ENCODE results near the gene KCNMA1. TPM values are rescaled to one million over a fixed set of nuclear protein-coding genes. Genes with fewer than 3 reads are reported as not detected.

Gene KCNMA1
- total RNA-seq, 1 donor = 106 TPM

DNA sequence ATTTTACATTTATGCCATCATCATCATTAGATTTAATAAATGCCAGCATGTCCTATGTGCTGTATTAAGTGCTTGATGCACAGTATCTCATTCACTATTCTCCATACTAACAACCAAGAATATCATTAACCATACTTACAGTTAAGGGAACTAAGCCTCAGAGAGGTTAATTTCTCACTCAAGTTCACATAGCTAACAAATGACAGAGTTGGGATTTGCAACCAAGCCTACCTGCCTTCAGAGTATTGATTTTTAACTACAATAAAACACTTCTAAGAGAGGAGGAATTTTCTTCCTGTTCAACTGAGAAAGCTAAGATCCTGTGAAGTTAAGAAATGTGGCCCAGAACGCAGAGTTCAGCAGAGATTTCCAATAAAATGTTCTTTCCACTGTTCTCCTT is 403.0 kb downstream of the KCNMA1 start:
- TF ChIP-seq, protein P1, sequence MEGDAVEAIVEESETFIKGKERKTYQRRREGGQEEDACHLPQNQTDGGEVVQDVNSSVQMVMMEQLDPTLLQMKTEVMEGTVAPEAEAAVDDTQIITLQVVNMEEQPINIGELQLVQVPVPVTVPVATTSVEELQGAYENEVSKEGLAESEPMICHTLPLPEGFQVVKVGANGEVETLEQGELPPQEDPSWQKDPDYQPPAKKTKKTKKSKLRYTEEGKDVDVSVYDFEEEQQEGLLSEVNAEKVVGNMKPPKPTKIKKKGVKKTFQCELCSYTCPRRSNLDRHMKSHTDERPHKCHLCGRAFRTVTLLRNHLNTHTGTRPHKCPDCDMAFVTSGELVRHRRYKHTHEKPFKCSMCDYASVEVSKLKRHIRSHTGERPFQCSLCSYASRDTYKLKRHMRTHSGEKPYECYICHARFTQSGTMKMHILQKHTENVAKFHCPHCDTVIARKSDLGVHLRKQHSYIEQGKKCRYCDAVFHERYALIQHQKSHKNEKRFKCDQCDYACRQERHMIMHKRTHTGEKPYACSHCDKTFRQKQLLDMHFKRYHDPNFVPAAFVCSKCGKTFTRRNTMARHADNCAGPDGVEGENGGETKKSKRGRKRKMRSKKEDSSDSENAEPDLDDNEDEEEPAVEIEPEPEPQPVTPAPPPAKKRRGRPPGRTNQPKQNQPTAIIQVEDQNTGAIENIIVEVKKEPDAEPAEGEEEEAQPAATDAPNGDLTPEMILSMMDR (IDR thresholded peaks at IDR 0.05; ENCODE audit: insufficient read depth, low read length) = no peak
- H3K4me3 ChIP-seq (ENCODE audit: low read depth, low read length) = no peak overlapping the region
- no peak for DNase-seq (ENCODE audit: low read depth)

DNA sequence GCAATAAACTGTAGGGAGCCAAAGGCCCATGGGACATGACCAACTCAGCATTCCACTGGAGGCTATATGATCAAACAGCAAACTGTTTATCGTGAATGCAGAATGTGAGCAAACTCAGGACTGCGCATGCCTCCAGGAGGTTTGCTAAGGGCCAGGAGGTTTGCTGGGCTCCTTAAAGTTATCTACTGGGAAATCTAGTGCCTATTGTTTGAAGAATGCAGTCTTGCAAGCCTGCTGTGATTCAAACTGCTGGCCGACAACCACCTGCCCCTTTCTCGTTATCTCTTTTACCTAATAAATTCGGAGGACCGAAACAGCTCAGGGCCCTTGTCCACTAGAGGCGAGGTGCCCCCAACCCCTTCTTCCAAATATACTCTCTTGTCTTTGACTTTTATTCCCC is 404.1 kb downstream of the KCNMA1 start:
- TF ChIP-seq, protein P1 (IDR thresholded peaks at IDR 0.05; ENCODE audit: insufficient read depth, low read length) = no peak
- no peak overlapping the region for H3K4me3 ChIP-seq (ENCODE audit: low read depth, low read length)
- DNase-seq (ENCODE audit: low read depth) = no peak

DNA sequence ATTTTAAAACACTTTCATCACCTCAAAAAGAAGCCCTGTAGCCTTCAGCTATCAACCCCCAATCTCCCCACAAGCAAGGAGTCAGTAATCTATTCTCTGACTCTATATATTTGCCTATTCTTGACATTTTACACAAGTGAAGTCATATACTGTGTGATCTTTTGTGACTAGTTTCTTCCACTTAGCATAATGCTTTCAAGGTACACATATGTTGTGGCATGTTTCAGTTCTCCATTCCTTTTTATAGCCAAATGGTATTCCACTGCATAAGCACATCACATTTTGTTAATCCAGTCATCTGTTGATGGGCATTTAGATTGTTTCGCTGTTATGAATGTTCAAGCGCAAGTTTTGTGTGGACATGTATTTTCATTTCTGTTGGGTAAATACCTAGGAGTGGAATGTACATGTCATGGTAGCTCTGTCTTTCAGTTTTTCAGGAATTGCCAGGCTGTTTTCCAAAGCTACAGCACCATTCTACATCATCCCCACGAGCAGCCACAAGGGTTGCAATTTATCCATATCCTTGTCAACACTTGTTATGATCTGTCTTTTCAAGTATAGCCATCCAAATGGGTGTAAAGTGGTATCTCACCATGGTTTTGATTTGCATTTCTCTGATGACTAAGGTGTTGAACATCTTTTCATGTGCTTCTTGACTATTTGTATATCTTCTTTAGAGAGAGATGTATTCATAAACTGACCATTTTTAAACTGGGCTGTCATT is 405.6 kb downstream of the KCNMA1 start:
- DNase-seq (ENCODE audit: low read depth) = no peak
- H3K4me3 ChIP-seq (ENCODE audit: low read depth, low read length) = no peak overlapping the region
- TF ChIP-seq, protein P1 (IDR thresholded peaks at IDR 0.05; ENCODE audit: insufficient read depth, low read length) = no peak

DNA sequence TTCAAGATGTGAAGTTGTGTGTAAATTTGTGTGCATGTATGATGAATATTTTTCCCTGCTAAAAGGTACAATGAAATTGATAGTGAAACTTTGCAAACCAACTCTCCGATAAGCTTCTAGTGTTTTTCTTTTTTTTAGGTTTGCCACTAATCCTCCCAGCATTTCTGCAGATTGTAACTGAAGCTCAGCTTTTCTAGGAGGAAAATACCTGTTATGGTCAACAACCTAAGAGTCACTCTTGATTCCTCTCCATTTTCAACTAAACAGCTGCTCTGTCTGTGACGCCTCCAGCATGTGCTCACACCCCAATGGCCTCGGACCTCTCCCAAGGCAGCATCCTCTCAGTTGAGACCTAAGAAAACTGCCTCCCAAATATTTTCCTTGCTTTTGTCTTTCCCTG is 406.2 kb downstream of the KCNMA1 start:
- TF ChIP-seq, protein P1 (IDR thresholded peaks at IDR 0.05; ENCODE audit: insufficient read depth, low read length) = no peak
- H3K4me3 ChIP-seq (ENCODE audit: low read depth, low read length) = no peak overlapping the region
- no peak for DNase-seq (ENCODE audit: low read depth)

DNA sequence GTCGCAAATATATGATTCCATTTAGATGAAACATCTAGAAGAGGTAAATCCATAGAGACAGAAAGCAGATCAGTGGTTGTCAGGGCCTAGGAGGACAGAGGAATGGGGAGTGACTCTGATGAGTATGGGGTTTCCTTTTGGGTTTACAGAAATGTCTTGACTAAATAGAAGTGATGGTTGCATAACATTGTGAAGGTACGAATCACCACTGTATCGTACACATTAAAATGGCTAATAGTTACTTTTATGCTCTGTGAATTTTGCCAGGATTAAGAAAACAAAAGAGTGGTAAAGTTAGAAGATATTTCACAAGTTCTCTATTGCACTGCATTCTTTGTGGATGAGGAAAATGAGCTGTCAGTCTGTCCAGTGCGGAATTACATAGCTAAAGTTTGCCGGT is 407.4 kb downstream of the KCNMA1 start:
- H3K4me3 ChIP-seq (ENCODE audit: low read depth, low read length) = no peak overlapping the region
- peak; percentile 89 for DNase-seq (ENCODE audit: low read depth)
- TF ChIP-seq, protein P1 (IDR thresholded peaks at IDR 0.05; ENCODE audit: insufficient read depth, low read length) = no peak

DNA sequence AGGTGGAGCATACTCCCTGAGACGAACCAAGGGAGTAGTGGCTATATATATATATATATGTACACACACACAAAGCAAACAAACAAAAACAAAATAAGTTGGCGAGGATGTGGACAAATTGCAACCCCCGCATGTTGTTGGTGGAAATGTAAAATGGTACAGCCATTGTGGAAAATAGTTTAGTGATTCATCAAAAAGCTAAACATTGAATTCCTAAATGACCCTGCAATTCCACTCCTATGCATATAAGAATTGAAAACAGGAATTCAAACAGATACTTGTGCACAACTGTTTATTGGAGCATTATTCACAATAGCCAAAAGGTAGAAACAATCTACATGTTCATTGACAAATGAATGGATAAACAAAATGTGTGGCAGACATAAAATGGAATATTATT is 407.9 kb downstream of the KCNMA1 start:
- TF ChIP-seq, protein P1 (IDR thresholded peaks at IDR 0.05; ENCODE audit: insufficient read depth, low read length) = no peak
- H3K4me3 ChIP-seq (ENCODE audit: low read depth, low read length) = no peak overlapping the region
- no peak for DNase-seq (ENCODE audit: low read depth)

DNA sequence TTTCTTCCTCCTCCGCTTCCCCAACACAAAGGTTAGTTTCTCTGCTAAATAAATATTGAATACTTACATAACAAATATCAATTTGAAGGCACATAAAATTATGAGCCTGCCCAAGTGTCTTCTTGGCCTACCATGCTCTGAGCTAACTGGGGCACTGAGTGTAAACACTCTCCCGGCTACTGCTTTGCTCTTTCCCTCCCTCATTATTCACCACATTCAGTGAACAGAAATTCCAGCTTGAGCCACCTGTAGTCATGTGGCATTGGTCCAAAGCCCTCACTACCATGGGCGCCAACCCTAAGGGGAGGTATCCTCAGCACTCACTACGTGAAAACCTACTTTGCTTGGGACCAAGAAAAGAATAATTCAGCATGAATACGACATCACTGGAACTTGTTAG is 409.0 kb downstream of the KCNMA1 start:
- no peak overlapping the region for H3K4me3 ChIP-seq (ENCODE audit: low read depth, low read length)
- TF ChIP-seq, protein P1 (IDR thresholded peaks at IDR 0.05; ENCODE audit: insufficient read depth, low read length) = no peak
- no peak for DNase-seq (ENCODE audit: low read depth)
